K562 (cell line): ENCODE measurements around the gene ODC1.

Source experiments
- CTCF ChIP-seq, 3 experiments: IDR thresholded peaks in 2 of 3; conservative IDR thresholded peaks in 1 of 3; 2 replicates each; pipeline ENCODE4 v1.5.1; 2011 to 2012; ENCODE audit warnings: low read length in 3 of 3, mild to moderate bottlenecking in 3 of 3, control low read depth in 2 of 3, improper control_type of control experiment in 1 of 3, inconsistent platforms in 1 of 3, low read depth in 1 of 3, mixed read lengths in 1 of 3, moderate library complexity in 1 of 3; ENCODE audit not compliant: insufficient read depth in 2 of 3
- FOXA1 ChIP-seq: fragments of 450-650 bp; IDR thresholded peaks from 2 replicates; pipeline ENCODE4 v1.6.1; 2016; ENCODE audit warnings: mild to moderate bottlenecking, borderline replicate concordance

GRCh38 chr2:10406491-10407188, 41.5 kb downstream of the ODC1 start:
- no peak for TF ChIP-seq CTCF (IDR thresholded peaks at IDR 0.05 in 2 of 3, conservative IDR thresholded peaks at IDR 0.05 in 1 of 3; ENCODE audit: insufficient read depth in 2 of 3, low read depth in 1 of 3, low read length in 3 of 3)
- TF ChIP-seq FOXA1, result no peak
